SK-N-SH (cell line): ENCODE results near the gene GPR3. TPM values are rescaled to one million over a fixed set of nuclear protein-coding genes. Genes with fewer than 3 reads are reported as not detected.

Source experiments
- CTCF ChIA-PET: fragments of 300-600, 350-600 bp; formaldehyde crosslinking; extraction: SDS; loops from one replicate; lab custom pipeline; 2021; lab: Yijun Ruan, JAX
- POLR2A ChIA-PET: fragments of 350-600 bp; sonication (Branson Sonifier 250); formaldehyde crosslinking; extraction: SDS; loops from one replicate; lab custom pipeline; 2020; ENCODE audit warnings: antibody characterized with exemption, inconsistent platforms; lab: Yijun Ruan, JAX
- DNase-seq: peaks from one replicate; pipeline ENCODE4 v3.0.0; 2012
- H2AFZ ChIP-seq: fragments of 200-600 bp; sonication (generic); 2 replicates; pipeline ENCODE4 v1.8.1; 2016; ENCODE audit warnings: antibody characterized with exemption, mild to moderate bottlenecking, low read depth
- H3F3A ChIP-seq: fragments of 200-600 bp; sonication (generic); replicated peaks from 2 replicates; pipeline ENCODE3; 2016; ENCODE audit warnings: antibody characterized with exemption, mild to moderate bottlenecking; ENCODE audit not compliant: insufficient read depth
- H3K27ac ChIP-seq, 2 experiments: fragments of 200-500 bp in 1 of 2; fragments of 200-600 bp in 1 of 2; sonication (Bioruptor generic) in 1 of 2; sonication (generic), shearing (Covaris generic) in 1 of 2; 2 replicates each; pipeline versions ENCODE4 v1.5.1 to v1.6.1; 2014 to 2016; ENCODE audit warnings: low read depth in 2 of 2, inconsistent platforms in 1 of 2, low read length in 1 of 2, mild to moderate bottlenecking in 1 of 2, mixed read lengths in 1 of 2
- H3K27me3 ChIP-seq: fragments of 200-600 bp; sonication (generic), shearing (Covaris generic); 2 replicates; pipeline ENCODE4 v1.6.1; 2016; ENCODE audit warnings: mixed run types; ENCODE audit not compliant: insufficient read depth
- H3K36me3 ChIP-seq, 2 experiments: fragments of 200-500 bp in 1 of 2; fragments of 200-600 bp in 1 of 2; sonication (Bioruptor generic) in 1 of 2; sonication (generic) in 1 of 2; replicated peaks in 1 of 2; 2 replicates each; pipeline versions ENCODE3 to v1.5.1; 2014 to 2016; ENCODE audit warnings: low read length in 1 of 2, mild to moderate bottlenecking in 1 of 2; ENCODE audit not compliant: insufficient read depth in 2 of 2, control insufficient read depth in 1 of 2
- H3K4me1 ChIP-seq, 2 experiments: fragments of 200-500 bp in 1 of 2; fragments of 200-600 bp in 1 of 2; sonication (Bioruptor generic) in 1 of 2; sonication (generic), shearing (Covaris generic) in 1 of 2; 2 replicates each; pipeline versions ENCODE4 v1.5.1 to v1.6.1; 2014 to 2016; ENCODE audit warnings: low read depth in 1 of 2, low read length in 1 of 2, mixed run types in 1 of 2; ENCODE audit not compliant: insufficient read depth in 2 of 2, control insufficient read depth in 1 of 2
- H3K4me2 ChIP-seq: fragments of 200-600 bp; sonication (generic), shearing (Covaris generic); 2 replicates; pipeline ENCODE4 v1.6.1; 2017; ENCODE audit warnings: mixed run types
- H3K4me3 ChIP-seq, 2 experiments: fragments of 200-500 bp in 1 of 2; fragments of 200-600 bp in 1 of 2; sonication (Bioruptor generic) in 1 of 2; sonication (generic), shearing (Covaris generic) in 1 of 2; 2 replicates each; pipeline versions ENCODE4 v1.5.1 to v1.8.1; 2014 to 2016; ENCODE audit warnings: low read depth in 2 of 2, inconsistent platforms in 1 of 2, low read length in 1 of 2, mild to moderate bottlenecking in 1 of 2, mixed read lengths in 1 of 2, moderate library complexity in 1 of 2
- H3K79me2 ChIP-seq: fragments of 200-600 bp; sonication (generic); 2 replicates; pipeline ENCODE4 v1.8.1; 2017; ENCODE audit warnings: mild to moderate bottlenecking; ENCODE audit not compliant: insufficient read depth
- H3K9ac ChIP-seq: fragments of 200-600 bp; sonication (generic); 2 replicates; pipeline ENCODE4 v1.6.1; 2017; ENCODE audit warnings: mixed run types
- H3K9me2 ChIP-seq: fragments of 200-600 bp; sonication (generic); 2 replicates; pipeline ENCODE4 v1.6.1; 2017; ENCODE audit warnings: mixed run types
- H3K9me3 ChIP-seq: fragments of 200-600 bp; sonication (generic); 2 replicates; pipeline ENCODE4 v1.6.1; 2017; ENCODE audit warnings: mixed run types, mild to moderate bottlenecking, moderate library complexity
- H4K20me1 ChIP-seq: fragments of 200-600 bp; sonication (generic); 2 replicates; pipeline ENCODE4 v1.6.1; 2017; ENCODE audit warnings: mild to moderate bottlenecking, mixed run types; ENCODE audit not compliant: insufficient read depth
- CHD2 ChIP-seq: fragments of 150-350 bp; IDR thresholded peaks from 2 replicates; pipeline ENCODE4 v1.6.1; 2018; ENCODE audit warnings: low read length; ENCODE audit not compliant: partially characterized antibody
- CTCF ChIP-seq: fragments of 200-600 bp; sonication (generic); IDR thresholded peaks from 2 replicates; pipeline ENCODE4 v1.6.1; 2017; ENCODE audit warnings: antibody characterized with exemption, mild to moderate bottlenecking, moderate library complexity
- ELF1 ChIP-seq: IDR thresholded peaks from 2 replicates; pipeline ENCODE4 v1.4.0; 2012
- EP300 ChIP-seq, 2 experiments: IDR thresholded peaks; 2 replicates each; pipeline versions ENCODE4 v1.4.0 to v1.6.1; 2012; ENCODE audit warnings: borderline replicate concordance in 1 of 2, low read depth in 1 of 2, low read length in 1 of 2
- EZH2phosphoT487 ChIP-seq: fragments of 200-600 bp; sonication (generic); IDR thresholded peaks from 2 replicates; pipeline ENCODE4 v1.6.1; 2017; ENCODE audit warnings: low read depth, mixed run types, mild to moderate bottlenecking, antibody characterized with exemption, moderate library complexity, borderline replicate concordance
- GABPA ChIP-seq: IDR thresholded peaks from 2 replicates; pipeline ENCODE4 v1.4.0; 2012; ENCODE audit warnings: low read depth, mild to moderate bottlenecking
- IRF3 ChIP-seq: fragments of 150-350 bp; IDR thresholded peaks from 2 replicates; pipeline ENCODE4 v1.6.1; 2016; ENCODE audit warnings: mild to moderate bottlenecking, low read depth, low read length
- JUND ChIP-seq: IDR thresholded peaks from 2 replicates; pipeline ENCODE4 v1.4.0; 2012
- MXI1 ChIP-seq: IDR thresholded peaks from 2 replicates; pipeline ENCODE4 v1.6.1; 2012; ENCODE audit warnings: mild to moderate bottlenecking, low read depth, low read length, improper control_type of control experiment
- NFIC ChIP-seq: IDR thresholded peaks from 2 replicates; pipeline ENCODE4 v1.4.0; 2012; ENCODE audit warnings: borderline replicate concordance
- REST ChIP-seq: IDR thresholded peaks from 2 replicates; pipeline ENCODE4 v1.6.1; 2012; ENCODE audit warnings: mild to moderate bottlenecking, low read depth, low read length, moderate library complexity
- SIN3A ChIP-seq: IDR thresholded peaks from 2 replicates; pipeline ENCODE4 v1.6.1; 2012; ENCODE audit warnings: low read depth, mild to moderate bottlenecking, low read length, moderate library complexity, borderline replicate concordance
- TEAD4 ChIP-seq: IDR thresholded peaks from 2 replicates; pipeline ENCODE4 v1.4.0; 2012; ENCODE audit warnings: mild to moderate bottlenecking, borderline replicate concordance; ENCODE audit not compliant: insufficient read depth
- USF1 ChIP-seq: IDR thresholded peaks from 2 replicates; pipeline ENCODE4 v1.4.0; 2012; ENCODE audit warnings: low read depth, borderline replicate concordance
- YY1 ChIP-seq: IDR thresholded peaks from 2 replicates; pipeline ENCODE4 v1.4.0; 2012; ENCODE audit warnings: low read depth, mild to moderate bottlenecking
- WGBS: methylation state at CpG from one replicate; pipeline ENCODE4 v1.1.6; 2017; ENCODE audit warnings: low lambda C conversion rate; 5-methylcytosine and 5-hydroxymethylcytosine counted together
- polyA plus RNA-seq, 3 experiments: library from polyadenylated mRNA; depleted of rRNA; stranded (reverse); fragments of >200 nt; gene quantifications; 2 replicates each; pipeline ENCODE4 v1.2.3, GENCODE V29; 2012

The GPR3 gene
- polyA plus RNA-seq, 1 of the 3 experiments (the other 2 are of a cell fraction) = 6.0 TPM

GRCh38 chr1:27343639-27344025 is 48.8 kb upstream of the GPR3 start:
- Histone ChIP-seq H3K4me1 (peaks cover under 1 to 8% of the 10 kb centered on the region in 2 experiments; a peak in 2 of 4 replicates), H3F3A (no peaks in the 10 kb centered on the region), H3K4me3 (no peak overlapping the region), H3K79me2 (no peaks in the 10 kb centered on the region), H3K9ac (no peak overlapping the region), H3K27ac (no peak overlapping the region), H3K36me3 (no peaks in the 10 kb centered on the region), H3K4me2 (no peak overlapping the region), H3K27me3 (no peaks in the 10 kb centered on the region), H4K20me1 (no peaks in the 10 kb centered on the region), H3K9me2 (no peaks in the 10 kb centered on the region), H3K9me3 (no peaks in the 10 kb centered on the region), H2AFZ (no peak overlapping the region)
- 90% methylated on average over 5 of the region's 5 CpGs for WGBS
- TF ChIP-seq CHD2 (no peak), EZH2phosphoT487 (no peak), IRF3 (no peak), CTCF (no peak)
- ChIA-PET POLR2A (interaction anchor here (0.6 kb wide), 1 partner anchor 22 kb away, joined by 3 read pairs; no protein-coding TSS in a partner anchor), CTCF (interaction anchor here (1.1 to 4.7 kb wide), 5 partner anchors 10 to 43 kb away, joined by 4 to 40 read pairs (median 5); partner anchors contain the start of gene MAP3K6)
- no peak for DNase-seq

GRCh38 chr1:27345272-27345671 is 47.1 kb upstream of the GPR3 start:
- Histone ChIP-seq H3F3A (no peaks in the 10 kb centered on the region), H3K4me3 (no peak overlapping the region), H3K27me3 (no peaks in the 10 kb centered on the region), H3K9me2 (no peaks in the 10 kb centered on the region), H4K20me1 (no peaks in the 10 kb centered on the region), H3K27ac (no peak overlapping the region), H3K4me2 (no peak overlapping the region), H2AFZ (no peak overlapping the region), H3K36me3 (no peaks in the 10 kb centered on the region), H3K4me1 (peaks cover 8 to 9% of the 10 kb centered on the region in 2 experiments; a peak in 2 of 4 replicates), H3K9ac (no peak overlapping the region), H3K9me3 (no peaks in the 10 kb centered on the region), H3K79me2 (no peaks in the 10 kb centered on the region)
- 100% methylated on average over 5 of the region's 12 CpGs for WGBS
- no peak for DNase-seq
- ChIA-PET POLR2A (interaction anchor here (0.7 kb wide), 1 partner anchor 32 kb away, joined by 3 read pairs; no protein-coding TSS in a partner anchor), CTCF (interaction anchor here (1.2 to 4.7 kb wide), 5 partner anchors 12 to 259 kb away, joined by 4 to 40 read pairs (median 8); partner anchors contain the start of genes AHDC1 and MAP3K6)
- TF ChIP-seq NFIC (no peak), IRF3 (no peak), REST (no peak), ELF1 (no peak), JUND (no peak), YY1 (no peak), CTCF (no peak), GABPA (no peak), EP300 (IDR thresholded peaks at IDR 0.05; ENCODE audit: borderline replicate concordance in 1 of 2, low read depth in 1 of 2, low read length in 1 of 2) (no peak), MXI1 (no peak), SIN3A (no peak), TEAD4 (no peak), USF1 (no peak)
